NT2/D1 (cell line): ENCODE measurements around the gene NAA16.

Experiments
- DNase-seq: peaks from one replicate; pipeline ENCODE4 v3.0.0-alpha.2; 2011; ENCODE audit warnings: low read depth, low spot score
- H3K27me3 ChIP-seq: 2 replicates; pipeline ENCODE4 v1.6.0; 2011; ENCODE audit warnings: mild to moderate bottlenecking; ENCODE audit not compliant: insufficient read length, insufficient read depth
- H3K36me3 ChIP-seq: 2 replicates; pipeline ENCODE4 v1.6.1; 2011; ENCODE audit warnings: mild to moderate bottlenecking, low read length, mixed read lengths; ENCODE audit not compliant: insufficient read depth, insufficient read length
- H3K4me1 ChIP-seq: 2 replicates; pipeline ENCODE4 v1.5.1; 2011; ENCODE audit not compliant: insufficient read depth, insufficient read length
- H3K4me3 ChIP-seq: 2 replicates; pipeline ENCODE4 v1.5.1; 2011; ENCODE audit warnings: low read depth; ENCODE audit not compliant: insufficient read length
- H3K9ac ChIP-seq: 2 replicates; pipeline ENCODE4 v1.6.0; 2011; ENCODE audit warnings: low read depth; ENCODE audit not compliant: insufficient read length
- H3K9me3 ChIP-seq: 2 replicates; pipeline ENCODE4 v1.5.1; 2011; ENCODE audit warnings: mild to moderate bottlenecking, low read length; ENCODE audit not compliant: insufficient read depth
- SUZ12 ChIP-seq: IDR thresholded peaks from 2 replicates; pipeline ENCODE4 v1.6.1; 2011; ENCODE audit not compliant: insufficient read length, insufficient read depth; ENCODE audit errors: extremely low read depth
- YY1 ChIP-seq: IDR thresholded peaks from 2 replicates; pipeline ENCODE4 v1.6.1; 2011; ENCODE audit not compliant: insufficient read length, insufficient read depth
- ZNF274 ChIP-seq: IDR thresholded peaks from 2 replicates; pipeline ENCODE4 v1.6.1; 2011; ENCODE audit warnings: mild to moderate bottlenecking, low read depth, low read length

Gene NAA16

DNA sequence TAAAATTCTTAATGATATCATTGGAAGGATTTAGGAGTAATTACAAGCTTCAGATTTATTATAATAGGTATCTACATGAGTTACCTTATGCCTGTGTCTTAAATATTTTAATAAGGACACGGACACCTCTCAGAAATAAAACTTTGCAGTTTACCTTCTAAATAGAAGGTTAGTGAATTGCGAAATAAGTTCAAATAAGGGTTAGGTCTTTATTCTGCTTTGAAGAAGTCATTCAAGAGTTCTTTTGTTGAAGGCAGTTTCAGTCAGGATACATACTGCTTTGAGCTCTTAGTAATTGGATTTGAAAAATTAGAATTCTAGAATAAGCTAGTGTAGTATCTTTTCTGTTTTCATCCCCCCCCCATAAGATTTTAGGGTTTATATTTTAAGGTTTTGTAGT lies 53.0 kb downstream of the NAA16 start:
- DNase-seq, result no peak
- Histone ChIP-seq H3K4me3 (no peak overlapping the region), H3K9me3 (no peaks in the 10 kb centered on the region), H3K36me3 (peaks cover 49% of the 10 kb centered on the region), H3K9ac (no peak overlapping the region), H3K27me3 (no peaks in the 10 kb centered on the region), H3K4me1 (no peaks in the 10 kb centered on the region)
- TF ChIP-seq SUZ12, result no peak

DNA sequence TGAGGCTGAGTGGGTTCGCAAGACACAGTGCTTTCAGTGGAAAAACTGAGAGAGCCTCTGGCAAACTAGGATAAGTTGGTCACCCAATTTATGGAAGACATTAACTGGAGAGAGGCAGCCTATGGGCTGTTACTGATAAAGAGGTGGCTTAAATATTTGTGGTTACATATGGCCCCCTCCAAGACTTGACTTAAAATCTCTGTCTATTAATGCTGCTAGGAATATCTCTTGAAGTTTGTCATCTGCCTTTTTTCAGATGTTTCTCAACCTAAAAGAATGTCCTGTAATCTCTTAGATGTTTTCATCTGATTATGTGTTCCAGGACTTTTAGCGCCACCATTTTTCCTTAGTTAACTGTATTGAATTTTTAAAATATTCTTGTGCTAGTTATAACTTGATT lies 54.6 kb downstream of the NAA16 start:
- H3K27me3 ChIP-seq, result no peaks in the 10 kb centered on the region
- no peaks in the 10 kb centered on the region for H3K4me1 ChIP-seq
- H3K9ac ChIP-seq, result no peak overlapping the region
- TF ChIP-seq ZNF274 (no peak), YY1 (no peak), SUZ12 (no peak)
- H3K4me3 ChIP-seq, result no peak overlapping the region
- peaks cover 50% of the 10 kb centered on the region for H3K36me3 ChIP-seq
- no peaks in the 10 kb centered on the region for H3K9me3 ChIP-seq
- DNase-seq, result no peak

DNA sequence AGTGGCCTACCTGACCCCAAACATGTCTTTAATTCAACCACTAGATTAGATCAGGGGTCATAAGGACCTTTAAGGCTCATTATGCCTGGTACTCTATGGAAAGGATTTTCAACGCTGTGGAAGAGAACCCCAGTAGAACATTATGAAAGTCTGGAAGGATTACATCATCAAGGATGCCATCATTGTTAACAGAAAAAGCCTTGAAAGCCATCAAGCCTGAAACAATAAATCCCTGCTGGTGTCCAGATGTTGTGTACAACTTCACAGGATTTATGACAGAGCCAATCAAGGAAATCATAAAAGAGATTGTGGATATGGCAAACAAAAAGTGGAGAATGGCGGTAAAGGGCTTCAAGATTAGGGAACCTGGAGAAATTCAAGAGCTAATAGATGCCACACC lies 59.7 kb downstream of the NAA16 start:
- H3K4me1 ChIP-seq, result no peaks in the 10 kb centered on the region
- H3K9ac ChIP-seq, result no peak overlapping the region
- DNase-seq, result no peak
- peaks cover 50% of the 10 kb centered on the region for H3K36me3 ChIP-seq
- H3K27me3 ChIP-seq, result no peaks in the 10 kb centered on the region
- TF ChIP-seq SUZ12 (no peak), ZNF274 (no peak)
- H3K4me3 ChIP-seq, result no peak overlapping the region
- no peaks in the 10 kb centered on the region for H3K9me3 ChIP-seq

DNA sequence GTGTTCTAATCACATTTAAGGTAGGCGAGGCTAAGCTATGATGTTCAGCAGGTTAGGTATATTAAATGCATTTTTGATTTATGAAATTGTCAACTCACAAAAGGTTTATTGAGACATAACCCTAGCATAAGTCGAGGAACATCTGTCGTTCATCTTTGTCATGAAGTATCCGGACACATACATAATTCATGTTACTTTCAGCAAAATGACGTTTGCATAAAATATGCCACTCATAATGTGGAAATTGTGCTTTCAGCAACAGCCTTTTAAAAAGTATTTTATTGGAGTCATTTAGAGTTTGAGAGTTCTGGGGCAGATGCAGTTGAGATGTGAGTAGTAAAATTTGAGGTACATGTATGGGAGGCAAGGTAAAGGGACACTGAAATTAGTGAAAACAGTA lies 66.4 kb downstream of the NAA16 start:
- Histone ChIP-seq H3K36me3 (peaks cover 23% of the 10 kb centered on the region), H3K27me3 (no peaks in the 10 kb centered on the region), H3K9me3 (no peaks in the 10 kb centered on the region), H3K4me1 (no peaks in the 10 kb centered on the region), H3K9ac (no peak overlapping the region), H3K4me3 (no peak overlapping the region)
- TF ChIP-seq YY1 (no peak), SUZ12 (no peak)
- no peak for DNase-seq

DNA sequence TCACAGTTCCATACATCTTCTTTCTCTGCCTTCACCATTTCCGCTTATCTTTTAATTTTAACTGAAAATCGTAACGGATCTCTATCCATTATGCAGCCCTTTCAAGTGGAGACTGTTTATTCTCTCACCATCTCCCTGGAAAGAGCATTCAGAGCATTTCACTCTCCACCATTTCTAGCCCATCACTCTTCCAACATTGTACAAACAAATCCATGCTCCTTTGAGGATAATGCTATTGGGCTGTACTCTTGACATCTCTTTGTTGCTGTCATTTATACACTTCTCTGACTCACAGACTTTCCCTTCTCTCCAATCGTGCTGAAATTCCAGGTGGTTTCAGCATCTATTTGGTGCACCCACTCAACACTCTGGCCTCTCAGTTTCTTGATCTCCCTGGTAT lies 71.4 kb downstream of the NAA16 start:
- Histone ChIP-seq H3K27me3 (no peaks in the 10 kb centered on the region), H3K9ac (no peak overlapping the region), H3K4me1 (no peaks in the 10 kb centered on the region), H3K9me3 (no peaks in the 10 kb centered on the region), H3K4me3 (no peak overlapping the region), H3K36me3 (no peaks in the 10 kb centered on the region)
- no peak for DNase-seq
- TF ChIP-seq ZNF274 (no peak), SUZ12 (no peak), YY1 (no peak)

DNA sequence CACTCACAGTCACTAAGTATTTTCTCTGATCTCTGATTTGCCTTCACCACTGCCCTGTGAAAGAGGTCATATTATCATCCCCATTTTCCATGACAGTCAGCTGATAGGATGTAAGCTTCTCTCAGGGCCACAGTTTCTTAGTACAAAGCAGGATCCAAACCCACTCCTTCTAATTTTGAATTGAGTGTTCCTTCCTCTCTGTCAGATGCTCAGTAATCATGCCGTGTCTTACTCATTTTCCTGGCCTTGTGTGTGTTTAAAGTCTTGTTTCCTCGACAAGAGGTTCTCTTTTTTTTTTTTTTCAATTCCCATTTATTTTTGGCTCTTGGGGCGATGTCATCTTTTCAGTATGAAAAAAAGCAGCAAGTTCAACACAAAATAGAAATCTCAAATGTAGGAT lies 72.3 kb downstream of the NAA16 start:
- DNase-seq, result no peak
- Histone ChIP-seq H3K36me3 (no peaks in the 10 kb centered on the region), H3K4me3 (no peak overlapping the region), H3K9ac (no peak overlapping the region), H3K27me3 (no peaks in the 10 kb centered on the region), H3K4me1 (no peaks in the 10 kb centered on the region), H3K9me3 (no peaks in the 10 kb centered on the region)
- TF ChIP-seq SUZ12 (no peak), ZNF274 (no peak), YY1 (no peak)

DNA sequence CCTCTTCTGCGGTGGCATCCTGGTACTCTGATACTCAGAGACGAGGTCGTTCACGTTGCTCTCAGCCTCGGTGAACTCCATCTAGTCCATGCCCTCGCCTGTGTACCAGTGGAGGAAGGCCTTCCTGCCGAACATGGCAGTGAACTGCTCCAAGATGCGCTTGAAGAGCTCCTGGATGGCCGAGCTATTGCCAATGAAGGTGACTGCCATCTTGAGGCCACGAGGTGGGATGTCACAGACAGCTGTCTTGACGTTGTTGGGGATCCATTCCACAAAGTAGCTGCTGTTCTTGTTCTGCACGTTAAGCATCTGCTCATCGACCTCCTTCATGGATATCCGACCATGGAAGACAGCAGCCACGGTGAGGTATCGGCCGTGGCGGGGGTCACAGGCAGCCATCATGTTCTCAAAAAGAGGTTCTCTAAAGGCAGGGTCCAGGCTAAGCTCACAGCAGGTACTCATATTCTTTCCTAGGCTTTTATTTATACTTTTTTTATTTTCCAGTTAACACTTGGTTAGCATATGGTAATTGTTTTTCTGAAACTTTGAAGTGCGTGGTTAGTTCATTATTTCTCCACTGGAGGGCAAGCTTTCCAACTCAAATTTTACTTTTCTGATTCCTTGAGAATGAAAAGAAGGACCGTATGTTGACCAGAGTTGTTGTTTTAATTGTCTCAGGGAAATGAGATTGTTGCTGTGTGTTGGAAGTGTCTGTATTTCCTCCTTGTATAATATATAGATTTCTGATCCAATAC lies 73.9 kb downstream of the NAA16 start:
- Histone ChIP-seq H3K4me3 (no peak overlapping the region), H3K9ac (no peak overlapping the region), H3K9me3 (no peaks in the 10 kb centered on the region), H3K36me3 (no peaks in the 10 kb centered on the region), H3K27me3 (no peaks in the 10 kb centered on the region), H3K4me1 (no peaks in the 10 kb centered on the region)
- DNase-seq, result no peak
- TF ChIP-seq ZNF274 (no peak), YY1 (no peak), SUZ12 (no peak)
